K562 treated with DMSO at 1 percent for 48 hours (cell line): ENCODE measurements around the gene SMAD4. TPM values are rescaled to one million over a fixed set of nuclear protein-coding genes. Genes with fewer than 3 reads are reported as not detected.

Source experiments
- total RNA-seq: library from RNA; unstranded; fragments of 300-600 nt; gene quantifications from 2 replicates; pipeline ENCODE4 v1.2.3, GENCODE V29; 2022; ENCODE audit warnings: low replicate concordance; ENCODE audit errors: extremely low read depth

The SMAD4 gene
- not detected in 2 replicates for total RNA-seq

GRCh38 chr18:51029694-51030536 is at the start of gene SMAD4:
SMAD4 (plus strand) TSS chr18:51030213; CDS start chr18:51047047, 16,834 bp downstream.

Other genes with a start within 250 kb of the SMAD4 start
- not detected in 2 replicates for gene MRO, start 210.2 kb upstream of the SMAD4 start, total RNA-seq
- gene ME2, start 151.1 kb upstream of the SMAD4 start, total RNA-seq: not detected in 2 replicates
- not detected in 2 replicates for gene ELAC1, start 62.2 kb upstream of the SMAD4 start, total RNA-seq
- not detected in 2 replicates for gene MEX3C, start 167.5 kb downstream of the SMAD4 start, total RNA-seq